Renal cortical epithelial cell (primary cell): Measurements from ENCODE around the gene ARG2. TPM values are rescaled to one million over a fixed set of nuclear protein-coding genes. Genes with fewer than 3 reads are reported as not detected.
"Not testable (repeated sequence)": the region's sequence is repeated elsewhere in the genome, so short reads cannot be mapped to it uniquely, and the experiment has no call there.

Experiments
- DNase-seq: peaks from one replicate; pipeline ENCODE4 v3.0.0-alpha.2; 2011; ENCODE audit warnings: low read depth
- total RNA-seq: library from RNA; depleted of rRNA; stranded (reverse); fragments of >200 nt; gene quantifications from 2 replicates; pipeline ENCODE4 v1.2.3, GENCODE V29; 2014

The ARG2 gene
- total RNA-seq, 1 donor from 2014 or later: 4.5 TPM

DNA sequence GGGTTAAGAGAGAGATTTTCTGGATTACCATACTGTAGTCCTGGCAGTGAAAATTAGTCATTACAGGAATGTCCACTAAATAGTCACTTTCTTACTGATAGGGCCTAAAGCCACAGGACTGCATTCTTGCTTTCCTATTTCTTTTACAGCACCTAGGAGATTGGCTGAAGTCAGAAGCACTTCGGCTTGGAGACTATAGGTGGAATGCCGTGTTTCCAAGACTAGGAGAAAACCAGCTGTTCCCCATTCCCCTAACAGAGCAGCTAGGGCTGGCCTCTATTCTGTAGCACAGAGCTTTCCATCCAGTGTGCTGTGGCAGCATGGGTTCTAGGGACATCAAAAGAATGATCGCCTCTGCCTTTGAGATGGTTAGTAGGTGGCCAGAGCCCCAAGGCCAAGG, 34.7 kb upstream of the ARG2 start:
- no peak for DNase-seq

GRCh38 chr14:67586369-67586768, 33.4 kb upstream of the ARG2 start:
- no peak for DNase-seq

- DNase-seq: no peak
Observed at GRCh38 chr14:67589204-67589770, 30.4 kb upstream of the ARG2 start.

- DNase-seq: peak; percentile 58
Observed at GRCh38 chr14:67593650-67594049, 26.1 kb upstream of the ARG2 start.

GRCh38 chr14:67595392-67595791, 24.3 kb upstream of the ARG2 start:
- DNase-seq: no peak

DNA sequence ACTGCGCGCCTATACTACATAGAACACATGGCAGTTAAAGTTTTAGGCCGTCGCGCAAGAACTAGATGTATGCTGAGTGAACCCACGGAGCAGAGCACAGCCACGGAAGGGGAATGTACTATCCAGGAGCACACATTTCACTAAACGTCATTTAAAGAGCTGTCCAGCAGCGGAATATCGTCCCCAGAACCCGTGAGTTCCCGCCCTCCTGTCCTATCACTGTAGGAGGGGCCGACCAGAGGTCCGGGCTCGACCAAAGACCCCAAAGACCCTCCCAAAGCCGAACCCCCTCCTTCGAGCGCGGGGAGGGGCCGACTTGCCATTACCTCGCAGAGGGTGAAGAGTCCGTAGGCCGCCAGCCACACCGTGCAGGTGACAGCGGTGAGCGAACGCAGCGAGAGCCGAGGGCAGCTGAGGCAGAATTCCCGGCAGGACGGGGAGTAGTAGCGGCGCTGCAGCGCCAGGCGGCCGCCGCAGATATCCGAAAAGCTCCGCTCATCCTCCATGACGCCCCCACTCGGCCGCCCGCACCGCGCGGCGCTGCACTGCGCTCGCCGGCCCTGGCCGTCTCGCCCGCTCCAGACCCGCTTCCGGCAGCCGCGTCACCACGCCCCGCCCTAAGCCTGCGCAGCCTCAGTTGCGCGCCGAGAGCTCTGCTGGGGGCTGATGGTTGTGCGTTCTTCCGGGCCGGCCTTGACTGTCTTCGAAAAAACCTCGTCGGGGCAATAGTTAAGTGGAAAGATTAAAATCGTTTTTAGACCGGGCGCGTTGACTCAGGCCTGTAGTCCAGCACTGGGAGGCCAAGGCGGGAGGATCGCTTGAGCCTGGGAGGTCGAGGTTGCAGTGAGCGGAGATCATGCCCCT, 19.8 kb upstream of the ARG2 start, which contains the start of gene PIGH:
Gene PIGH (minus strand): TSS at position 571 of the 864 bp plus-strand sequence. CDS start 65 bp downstream, at position 506.
- DNase-seq: peak; percentile 57

DNA sequence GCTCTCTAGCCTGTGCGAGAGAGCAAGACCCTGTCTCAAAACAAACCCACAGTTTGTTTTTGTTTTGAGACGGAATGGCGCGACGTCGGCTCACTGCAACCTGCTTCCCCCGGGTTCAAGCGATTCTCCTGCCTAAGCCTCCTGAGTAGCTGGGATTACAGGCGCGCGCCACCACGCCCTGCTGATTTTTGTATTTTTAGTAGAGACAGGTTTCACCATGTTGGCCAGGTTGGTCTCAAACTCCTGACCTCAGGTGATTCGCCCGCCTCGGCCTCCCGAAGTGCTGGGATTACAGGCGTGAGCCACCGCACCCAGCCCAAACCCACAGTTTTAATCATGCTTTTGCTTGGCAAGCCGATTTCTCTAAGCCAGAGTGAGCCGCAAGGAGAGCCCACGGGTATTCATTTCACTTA, 19.2 kb upstream of the ARG2 start:
- not testable (repeated sequence) for DNase-seq

DNA sequence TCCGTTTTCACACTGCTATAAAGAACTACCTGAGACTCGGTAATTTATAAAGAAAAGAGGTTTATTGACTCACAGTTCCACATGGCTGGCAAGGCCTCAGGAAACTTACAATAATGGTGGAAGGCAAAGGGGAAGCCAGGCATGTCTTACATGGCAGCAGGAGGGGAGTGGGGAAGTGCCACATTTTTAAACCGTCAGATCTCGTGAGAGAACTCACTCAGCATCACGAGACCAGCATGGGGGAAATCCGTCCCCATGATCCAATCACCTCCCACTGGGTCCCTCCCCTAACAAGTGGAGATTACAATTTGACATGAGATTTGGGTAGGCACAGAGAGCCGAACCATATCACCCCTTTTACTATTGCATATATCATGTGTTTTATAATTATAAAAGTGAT, 17.6 kb upstream of the ARG2 start:
- DNase-seq: no peak

DNA sequence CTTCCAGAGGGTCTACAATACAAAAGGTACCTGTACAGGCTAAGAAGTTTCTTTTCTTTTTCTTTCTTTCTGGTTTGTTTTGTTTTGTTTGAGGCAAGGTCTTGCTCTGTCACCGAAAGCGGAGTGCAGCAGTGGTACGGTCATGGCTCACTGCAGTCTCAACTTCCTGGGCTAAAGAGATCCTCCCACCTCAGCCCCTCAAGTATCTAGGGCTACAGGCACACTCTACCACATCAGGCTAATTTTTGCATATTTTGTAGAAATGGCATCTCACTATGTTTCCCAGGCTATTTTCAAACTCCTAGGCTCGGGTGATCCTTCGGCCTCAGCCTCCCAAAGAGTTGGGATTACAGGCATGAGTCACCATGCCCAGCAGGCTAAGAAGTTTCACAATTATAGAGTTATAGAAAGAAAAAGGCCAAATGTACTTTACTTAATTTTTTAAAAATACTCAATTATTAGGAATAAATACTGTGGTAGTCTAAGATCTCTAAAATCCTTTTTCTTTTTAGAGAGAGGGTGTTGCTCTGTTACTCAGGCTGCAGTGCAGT, 16.6 kb upstream of the ARG2 start:
- peak; percentile 75 for DNase-seq

GRCh38 chr14:67607646-67608045, 12.1 kb upstream of the ARG2 start:
- DNase-seq: no peak

- no peak for DNase-seq
Observed at GRCh38 chr14:67609642-67610310, 9.9 kb upstream of the ARG2 start.

DNA sequence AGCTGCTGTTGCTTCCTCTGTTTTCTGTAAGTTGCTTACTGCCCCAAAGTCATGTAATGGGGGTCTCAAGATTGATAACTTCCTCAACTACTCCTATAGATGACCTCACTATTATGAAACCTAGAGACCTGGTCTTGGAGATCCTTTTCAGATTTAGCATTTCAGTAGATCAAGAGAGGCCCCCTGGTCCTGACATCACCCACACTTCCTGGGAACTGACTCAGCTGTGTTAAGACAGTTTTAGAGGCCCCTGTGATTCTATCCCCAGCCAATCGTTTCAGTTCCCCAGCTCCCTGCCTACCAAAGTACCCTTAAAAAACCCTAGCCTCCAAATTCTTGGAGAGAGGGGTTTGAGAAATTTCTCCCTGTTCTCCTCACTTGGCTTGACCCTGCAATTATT, 9.2 kb upstream of the ARG2 start:
- DNase-seq: no peak

- peak; percentile 89 for DNase-seq
Observed at GRCh38 chr14:67618617-67619063, 1.1 kb upstream of the ARG2 start.

DNA sequence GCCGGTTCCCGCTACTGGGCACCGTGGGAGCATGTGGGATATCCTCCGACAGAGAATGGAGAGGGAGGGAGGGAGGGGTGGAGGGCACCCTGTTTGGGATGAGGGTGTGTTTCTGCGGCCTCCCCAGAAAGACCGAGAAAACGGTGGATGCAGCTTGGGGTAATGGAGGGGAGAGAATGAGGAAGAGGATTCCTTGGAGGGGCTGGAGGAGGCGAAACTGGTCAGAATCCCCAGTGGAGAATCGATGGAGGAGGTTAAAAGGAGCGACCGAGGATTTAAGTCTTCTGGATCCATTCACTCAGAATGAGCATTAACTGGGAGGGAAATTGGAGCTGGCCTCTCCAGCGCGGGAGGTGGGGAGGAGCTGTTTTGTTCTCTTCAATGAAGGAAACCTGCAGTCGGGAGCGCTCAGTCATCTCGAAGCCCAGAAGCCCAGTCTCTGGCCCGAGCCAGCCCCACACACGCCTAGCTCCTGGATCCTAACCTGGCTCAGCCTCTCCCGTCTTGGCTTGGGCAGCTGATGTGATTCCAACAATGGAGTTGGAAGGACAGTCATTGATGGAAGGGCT, 581 bp downstream of the ARG2 start:
- DNase-seq: no peak

GRCh38 chr14:67622675-67623074, 3.0 kb downstream of the ARG2 start:
- DNase-seq: peak; percentile 88

- peak; percentile 87 for DNase-seq
Observed at GRCh38 chr14:67623114-67623513, 3.4 kb downstream of the ARG2 start.

GRCh38 chr14:67626131-67626530, 6.4 kb downstream of the ARG2 start:
- DNase-seq: not testable (repeated sequence)

DNA sequence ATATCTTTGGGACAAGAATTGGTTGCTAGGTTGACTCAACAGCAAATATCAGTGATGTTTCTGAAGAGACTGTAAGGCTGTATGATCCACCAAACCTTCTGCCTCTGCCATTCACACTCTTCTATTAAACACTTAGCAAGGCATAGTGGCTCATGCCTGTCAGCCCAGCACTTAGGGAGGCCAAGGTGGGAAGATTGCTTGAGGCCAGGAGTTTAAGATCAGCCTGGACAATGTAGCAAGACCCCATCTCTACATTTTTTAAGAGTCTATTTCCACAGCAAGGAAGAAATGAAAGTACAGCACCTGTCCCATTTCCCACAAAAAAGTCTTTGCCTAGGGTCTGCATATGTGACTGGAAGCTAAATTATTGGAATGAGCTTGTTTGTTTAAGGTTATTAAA, 7.8 kb downstream of the ARG2 start:
- DNase-seq: no peak

DNA sequence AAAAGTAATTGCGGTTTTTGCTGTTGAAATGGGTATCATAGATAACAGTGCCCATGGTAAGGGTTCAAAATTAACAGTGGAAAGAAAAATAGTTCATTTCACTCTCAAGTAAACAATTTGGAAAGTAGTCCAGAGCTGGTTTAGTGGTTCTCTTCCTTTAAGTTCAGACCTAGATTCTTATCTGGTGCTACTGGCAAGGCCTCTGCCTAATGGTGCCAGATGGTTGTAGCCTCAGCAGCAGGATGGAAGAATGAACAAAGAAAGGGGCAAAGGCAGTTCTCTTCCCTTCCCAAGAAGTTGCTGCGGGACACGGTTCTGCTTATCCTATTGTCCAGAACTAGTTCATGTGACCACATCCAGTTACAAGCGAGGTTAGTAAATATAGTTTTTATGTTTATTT, 10.5 kb downstream of the ARG2 start:
- DNase-seq: no peak

DNA sequence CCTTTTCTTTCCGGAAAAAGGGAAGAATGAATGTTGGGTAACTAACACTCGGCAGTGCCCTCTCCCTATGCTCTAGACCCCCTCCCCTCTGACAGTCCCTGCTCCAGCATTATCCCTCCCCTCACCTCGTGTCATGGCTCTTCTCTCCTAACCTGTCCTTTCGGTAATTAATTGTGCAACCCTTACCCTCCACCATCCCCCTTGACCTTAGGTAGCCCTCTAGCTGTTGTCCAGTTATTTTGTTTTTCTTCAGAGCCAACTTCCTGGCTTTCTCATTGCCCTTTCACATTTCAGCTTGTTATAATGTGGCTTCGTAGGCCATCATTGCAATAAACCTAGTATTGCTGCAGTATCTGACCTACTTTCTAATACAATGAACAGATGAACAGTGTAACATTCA, 11.2 kb downstream of the ARG2 start:
- no peak for DNase-seq

DNA sequence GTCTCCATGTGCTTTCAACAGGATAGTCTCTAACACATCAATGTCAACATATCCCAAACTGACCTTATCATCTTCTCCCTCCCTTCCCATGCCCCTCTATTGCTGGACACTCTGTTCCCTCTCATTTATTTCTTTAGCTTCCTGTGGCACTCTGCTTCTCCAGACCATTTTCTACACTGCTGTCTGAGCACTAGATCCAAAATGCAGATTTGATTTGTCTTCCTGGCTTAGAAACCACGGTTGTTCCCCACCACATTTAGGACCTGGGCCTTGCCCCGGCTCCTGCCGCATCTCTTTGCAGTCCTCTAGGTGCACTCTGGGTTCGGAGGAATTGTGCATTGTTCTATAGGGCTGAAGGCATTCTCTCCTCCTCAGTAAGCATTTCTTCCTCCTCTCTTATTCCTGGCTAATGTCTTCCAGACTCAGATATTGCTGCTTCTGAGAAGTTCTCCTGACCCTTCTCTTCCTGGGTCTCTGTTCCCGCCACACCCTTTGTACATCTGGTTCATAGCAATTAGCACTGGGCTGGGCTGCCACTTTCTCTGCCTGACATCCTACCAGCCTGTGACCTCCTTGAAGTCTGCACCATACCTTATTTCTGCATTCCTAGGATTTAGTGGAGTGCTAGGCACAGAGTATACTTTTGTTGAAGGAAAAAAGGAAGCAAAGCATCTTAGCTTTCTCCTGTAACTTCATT, 13.9 kb downstream of the ARG2 start:
- no peak for DNase-seq
